Measurements from ENCODE around the gene NDUFS7. TPM values are rescaled to one million over a fixed set of nuclear protein-coding genes. Genes with fewer than 3 reads are reported as not detected.

NDUFS7 gene
- polyA plus RNA-seq, 3 donors: 40.1 to 50.2 (median 42.7) TPM

DNA sequence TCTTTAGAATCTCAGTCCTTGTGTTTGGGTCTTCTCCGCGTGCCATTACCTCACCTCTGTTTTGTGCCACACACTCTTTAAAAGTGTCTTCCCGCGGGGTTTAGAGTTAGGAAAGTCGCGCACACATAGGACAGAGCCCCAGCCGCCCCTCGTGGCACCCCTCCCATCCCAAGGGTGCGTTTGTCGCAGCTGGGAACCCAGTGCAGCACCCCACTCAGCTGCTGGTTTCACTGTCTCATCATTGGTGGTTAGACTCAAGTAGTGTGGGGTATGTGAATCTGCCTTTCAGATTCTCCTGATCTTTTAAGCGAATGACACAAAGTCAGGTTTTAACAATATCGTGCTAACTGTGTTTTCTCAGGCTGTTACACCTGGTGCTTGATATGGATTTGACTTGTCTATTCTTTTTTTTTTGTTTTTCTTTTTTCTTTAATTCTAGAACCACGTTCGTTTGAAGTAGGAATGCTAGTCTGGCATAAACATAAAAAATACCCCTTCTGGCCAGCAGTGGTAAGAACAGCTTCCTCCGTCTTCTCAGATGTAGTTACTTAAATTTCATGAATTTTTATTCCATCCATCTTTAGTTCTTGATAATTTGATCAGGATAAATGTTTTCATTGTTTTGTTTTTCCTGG, 19.5 kb upstream of the NDUFS7 start:
- DNase-seq (ENCODE audit: low read depth in 3 of 3, low spot score in 2 of 3): no peak

DNA sequence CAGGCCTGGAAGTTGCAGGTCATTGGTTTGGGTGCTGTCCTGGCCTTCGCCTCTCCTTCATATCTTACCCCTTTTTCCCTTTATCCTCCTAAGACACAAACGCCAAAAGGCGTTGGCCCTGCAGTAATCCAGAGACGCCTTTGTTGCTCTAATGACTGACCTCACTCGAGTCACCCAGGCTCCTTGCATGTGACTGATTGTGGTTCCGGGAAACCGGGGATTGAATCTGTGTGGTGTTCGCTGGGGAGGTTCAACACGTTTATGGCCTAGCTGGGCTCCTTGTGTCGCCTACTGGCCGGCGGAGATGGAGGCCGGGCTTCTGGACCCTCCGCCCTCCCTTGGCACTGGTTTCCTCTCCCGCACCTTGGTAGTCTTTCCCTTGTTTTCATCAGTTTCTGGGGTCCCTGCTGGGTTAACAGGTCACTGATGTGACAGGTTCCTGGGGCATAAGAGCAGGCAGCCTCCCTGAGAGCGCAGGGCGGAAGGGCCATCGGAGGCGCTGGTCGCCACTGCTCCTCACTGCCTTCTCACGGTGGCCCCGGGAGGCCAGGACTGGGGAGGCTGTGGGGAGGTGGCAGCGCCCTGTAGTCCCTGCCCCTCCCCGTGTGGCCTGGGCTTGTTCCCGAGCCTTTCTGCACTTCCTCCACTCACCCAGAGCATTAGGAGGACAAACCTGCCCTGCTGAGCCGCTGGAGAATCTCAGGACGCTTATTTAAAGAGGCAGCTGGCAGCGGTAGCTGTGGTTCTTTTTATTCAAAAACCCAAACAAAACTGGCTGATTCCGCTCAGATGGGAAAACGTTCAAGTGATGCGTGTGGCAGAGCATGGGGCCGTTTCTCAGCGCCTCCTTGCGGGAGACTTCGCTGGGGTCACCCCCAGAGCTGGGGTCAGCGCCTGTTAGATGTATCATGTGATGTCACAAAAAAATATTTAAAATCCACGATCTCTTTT, 18.1 kb upstream of the NDUFS7 start:
- DNase-seq (ENCODE audit: low read depth in 3 of 3, low spot score in 2 of 3): no peak

- DNase-seq (ENCODE audit: low read depth in 3 of 3, low spot score in 2 of 3): no peak
Measured at GRCh38 chr19:1366296-1366695, 17.4 kb upstream of the NDUFS7 start.

GRCh38 chr19:1366899-1367870, 16.5 kb upstream of the NDUFS7 start:
- DNase-seq (ENCODE audit: low read depth in 3 of 3, low spot score in 2 of 3): no peak

DNA sequence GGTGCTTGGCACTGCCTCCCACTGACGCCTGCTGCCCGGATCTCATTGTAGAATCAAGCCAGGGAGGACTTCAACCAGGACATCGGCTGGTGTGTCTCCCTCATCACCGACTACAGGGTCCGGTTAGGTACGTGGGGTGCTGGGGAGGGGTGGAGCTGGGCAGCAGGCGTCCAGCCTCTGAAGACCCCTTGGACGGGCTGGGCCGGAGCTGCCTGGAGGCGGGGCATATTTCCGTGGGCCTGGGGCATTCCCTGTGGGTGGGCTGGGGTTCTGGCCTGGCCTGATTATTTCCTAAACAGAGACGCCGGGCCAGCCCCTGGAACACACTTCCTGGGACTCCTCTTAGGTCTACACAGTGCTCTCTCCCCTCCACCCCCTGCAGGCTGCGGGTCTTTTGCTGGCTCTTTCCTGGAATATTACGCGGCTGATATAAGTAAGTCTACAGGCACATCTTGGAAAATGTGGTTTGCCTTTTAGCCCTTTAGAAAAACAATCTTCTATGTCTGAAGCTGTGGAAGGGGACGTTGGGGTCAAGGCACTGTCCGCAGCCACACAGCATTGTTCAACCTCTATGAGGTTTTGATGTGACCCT, 14.4 kb upstream of the NDUFS7 start:
- DNase-seq (ENCODE audit: low read depth in 3 of 3, low spot score in 2 of 3): no peak

DNA sequence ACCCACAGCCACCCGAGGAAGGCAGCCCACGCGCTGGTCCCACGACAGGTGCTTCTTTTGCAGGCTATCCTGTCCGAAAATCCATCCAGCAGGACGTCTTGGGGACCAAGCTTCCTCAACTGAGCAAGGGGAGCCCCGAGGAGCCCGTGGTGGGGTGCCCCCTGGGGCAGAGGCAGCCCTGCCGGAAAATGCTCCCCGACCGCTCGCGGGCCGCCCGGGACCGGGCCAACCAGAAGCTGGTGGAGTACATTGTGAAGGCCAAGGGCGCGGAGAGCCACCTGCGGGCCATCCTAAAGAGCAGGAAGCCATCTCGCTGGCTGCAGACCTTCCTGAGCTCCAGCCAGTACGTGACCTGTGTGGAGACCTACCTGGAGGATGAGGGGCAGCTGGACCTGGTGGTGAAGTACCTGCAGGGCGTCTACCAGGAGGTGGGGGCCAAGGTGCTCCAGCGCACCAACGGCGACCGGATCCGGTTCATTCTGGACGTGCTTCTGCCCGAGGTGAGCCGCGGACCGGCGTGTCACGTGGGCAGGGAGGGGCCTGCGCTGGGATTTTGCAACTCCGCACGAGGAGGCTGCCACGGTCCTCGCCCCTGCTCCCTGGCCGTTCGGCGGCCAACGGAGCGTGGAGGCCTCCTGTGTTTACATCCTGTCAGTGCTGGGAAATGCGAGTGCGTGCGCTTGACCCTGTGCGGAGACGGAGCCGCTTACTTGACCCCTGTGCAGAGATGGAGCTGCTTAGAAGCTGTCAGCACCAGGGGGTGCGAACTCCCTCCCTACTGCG, 12.9 kb upstream of the NDUFS7 start:
- no peak for DNase-seq (ENCODE audit: low read depth in 3 of 3, low spot score in 2 of 3)

- DNase-seq (ENCODE audit: low read depth in 3 of 3, low spot score in 2 of 3): no peak
Measured at GRCh38 chr19:1373042-1373533, 10.6 kb upstream of the NDUFS7 start.

- no peak for DNase-seq (ENCODE audit: low read depth in 3 of 3, low spot score in 2 of 3)
Measured at GRCh38 chr19:1373534-1374249, 10.0 kb upstream of the NDUFS7 start.

- no peak for DNase-seq (ENCODE audit: low read depth in 3 of 3, low spot score in 2 of 3)
Measured at GRCh38 chr19:1374250-1374577, 9.5 kb upstream of the NDUFS7 start.

DNA sequence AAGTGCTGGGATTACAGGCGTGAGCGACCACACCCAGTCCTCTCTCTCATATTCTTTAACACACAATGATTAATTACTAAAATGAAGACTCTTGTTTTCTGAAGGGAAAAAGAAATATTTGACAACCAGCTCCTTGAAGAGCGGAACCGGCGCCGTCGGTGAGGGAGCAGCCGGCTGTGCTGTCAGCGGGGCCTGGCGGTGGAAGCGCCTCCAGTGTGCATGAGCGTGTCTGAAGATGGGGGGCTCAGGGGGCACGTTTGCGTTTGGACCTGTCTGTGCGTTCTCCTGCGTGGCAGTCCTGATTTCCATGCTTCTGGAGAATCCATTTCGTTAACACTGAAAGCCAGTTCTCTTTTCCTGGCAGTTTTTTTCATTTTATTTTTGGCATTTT, 7.3 kb upstream of the NDUFS7 start:
- DNase-seq (ENCODE audit: low read depth in 3 of 3, low spot score in 2 of 3): no peak

- DNase-seq (ENCODE audit: low read depth in 3 of 3, low spot score in 2 of 3): no peak
Measured at GRCh38 chr19:1377176-1377964, 6.3 kb upstream of the NDUFS7 start.

GRCh38 chr19:1377965-1378785, 5.5 kb upstream of the NDUFS7 start:
- no peak for DNase-seq (ENCODE audit: low read depth in 3 of 3, low spot score in 2 of 3)

DNA sequence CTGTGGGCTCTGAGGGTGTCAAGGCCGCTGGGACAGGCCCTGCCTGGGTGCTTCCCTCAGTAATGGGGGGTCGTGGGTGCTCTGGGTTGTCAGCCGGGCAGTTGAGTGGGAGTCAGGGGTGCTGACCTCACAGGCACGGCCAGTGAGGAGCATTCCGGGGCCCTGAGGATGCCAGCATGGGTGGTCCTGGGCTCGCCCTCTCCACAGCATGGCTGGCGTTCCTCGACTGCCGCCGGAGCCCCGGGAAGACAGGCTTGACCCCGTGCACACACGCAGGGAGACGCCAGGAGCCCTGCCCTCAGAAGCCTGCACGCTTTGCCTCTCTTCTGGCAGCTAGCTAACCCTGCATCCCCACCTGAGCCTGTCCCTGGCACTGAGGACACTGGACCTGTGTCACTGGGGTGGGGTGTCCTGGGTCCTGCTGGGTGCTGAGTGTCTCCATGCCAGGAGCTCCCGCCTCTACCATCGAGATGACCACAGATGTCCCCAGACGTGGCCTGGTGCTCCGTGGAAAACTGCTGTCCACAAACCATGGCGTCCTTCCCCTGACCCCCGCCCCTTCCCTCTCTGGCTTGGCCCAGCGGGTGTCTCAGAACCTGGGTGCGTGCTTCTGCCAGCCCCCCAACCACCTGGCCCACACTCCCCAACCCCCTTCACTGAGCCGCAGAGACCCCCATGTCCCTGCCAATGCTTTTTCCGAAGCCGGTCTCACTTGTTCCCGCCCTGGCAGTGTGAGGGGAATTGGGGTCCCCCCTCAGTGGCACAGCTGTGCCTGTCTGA, 4.4 kb upstream of the NDUFS7 start:
- DNase-seq (ENCODE audit: low read depth in 3 of 3, low spot score in 2 of 3): no peak

DNA sequence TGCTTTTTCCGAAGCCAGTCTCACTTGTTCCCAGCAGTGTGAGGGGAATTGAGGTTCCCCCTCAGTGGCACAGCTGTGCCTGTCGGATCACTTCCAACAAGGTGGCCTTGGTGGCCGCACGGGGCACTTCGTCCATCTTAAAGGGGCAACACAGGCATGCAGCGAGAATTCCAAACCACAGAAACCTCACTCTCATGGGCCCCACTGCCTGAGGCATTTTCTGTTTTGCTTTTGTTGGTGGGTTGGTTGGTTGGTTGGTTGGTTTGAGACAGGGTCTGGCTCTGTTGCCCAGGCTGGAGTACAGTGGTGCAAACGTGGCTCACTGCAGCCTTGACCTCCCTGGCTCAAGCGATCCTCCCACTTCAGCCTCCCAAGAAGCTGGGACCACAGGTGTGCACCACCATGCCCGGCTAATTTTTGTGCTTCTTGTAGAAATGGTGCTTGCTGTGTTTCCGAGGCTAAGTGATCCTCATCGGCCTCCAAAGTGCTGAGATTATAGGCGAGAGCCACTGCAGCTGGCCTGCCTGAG, 3.7 kb upstream of the NDUFS7 start:
- DNase-seq (ENCODE audit: low read depth in 3 of 3, low spot score in 2 of 3): no peak

DNA sequence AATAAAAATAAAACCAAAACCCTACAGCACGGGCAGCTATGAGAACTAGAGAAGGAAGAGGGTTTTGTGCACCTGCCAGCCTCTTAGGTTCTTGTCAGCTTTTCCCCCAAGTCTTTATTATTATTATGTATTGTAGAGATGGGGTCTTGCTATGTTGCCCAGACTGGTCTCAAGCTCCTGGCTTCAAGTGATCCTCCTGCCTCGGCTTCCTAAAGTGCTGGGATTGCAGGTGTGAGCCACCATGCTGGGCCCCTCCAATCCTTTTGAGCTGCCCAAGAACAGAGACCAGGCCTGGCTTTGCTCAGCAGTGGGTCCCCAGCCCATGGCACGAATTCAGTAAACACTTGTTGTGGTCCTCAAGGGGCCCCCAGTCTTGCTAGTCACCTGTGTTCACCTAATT, 1.5 kb upstream of the NDUFS7 start:
- no peak for DNase-seq (ENCODE audit: low read depth in 3 of 3, low spot score in 2 of 3)

DNA sequence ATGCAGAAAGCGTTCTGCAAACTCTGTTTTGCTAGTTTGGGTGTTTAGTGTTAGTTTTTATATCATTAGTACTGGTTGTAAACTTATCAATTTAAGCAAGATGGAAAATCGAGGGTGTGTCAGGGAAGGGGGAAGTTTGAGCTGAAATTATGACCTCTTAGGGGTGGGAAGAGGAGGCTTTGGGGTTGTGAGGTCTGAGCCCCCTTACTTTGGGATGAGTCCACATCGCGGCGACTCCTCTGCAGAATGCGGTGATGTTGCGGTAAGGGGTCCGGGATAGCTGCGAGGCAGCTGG, 743 bp upstream of the NDUFS7 start:
- no peak for DNase-seq (ENCODE audit: low read depth in 3 of 3, low spot score in 2 of 3)

DNA sequence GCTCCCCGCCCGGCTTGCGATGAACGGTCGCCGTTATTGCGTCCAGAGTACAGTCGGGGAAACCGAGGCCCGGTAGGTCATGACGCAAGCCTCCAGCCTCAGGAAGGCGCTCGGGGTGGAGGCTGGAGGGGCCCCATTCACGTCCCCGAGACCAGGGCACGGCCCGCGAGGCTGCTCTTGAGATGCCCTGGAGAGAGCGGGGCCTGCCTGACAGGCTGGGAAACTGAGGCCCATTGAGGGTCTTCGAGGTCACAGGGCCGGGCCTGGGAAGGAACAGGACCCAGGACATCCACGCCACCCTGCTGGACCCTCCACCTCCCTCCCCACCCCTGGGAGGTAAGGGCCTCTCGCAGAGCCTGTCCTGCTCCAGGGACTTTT, 367 bp downstream of the NDUFS7 start:
- no peak for DNase-seq (ENCODE audit: low read depth in 3 of 3, low spot score in 2 of 3)

Measured in right renal cortex interstitium (tissue), 3 donors.